ENCODE data around the gene MOB3A.

The MOB3A gene

DNA sequence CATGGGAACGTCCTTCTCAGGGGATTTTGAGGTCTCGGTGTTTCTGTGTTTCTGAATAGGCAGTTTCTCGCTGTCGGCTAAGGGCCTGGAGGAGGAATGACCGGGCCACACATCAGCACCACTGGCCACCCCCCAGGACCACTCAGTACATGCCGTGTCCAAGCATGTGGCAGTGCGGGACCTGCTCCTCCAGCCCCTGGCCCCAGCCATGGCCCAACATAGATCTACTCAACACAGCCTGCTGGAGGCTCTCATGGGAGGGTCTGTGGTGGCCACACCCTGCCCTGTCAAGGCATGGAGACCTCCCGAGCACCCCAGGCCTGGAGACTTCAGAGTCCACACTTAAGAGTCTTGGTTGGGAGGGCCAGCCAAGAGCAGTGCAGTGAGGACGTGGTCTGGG, 18.1 kb upstream of the MOB3A start:
- TF ChIP-seq, protein P1, sequence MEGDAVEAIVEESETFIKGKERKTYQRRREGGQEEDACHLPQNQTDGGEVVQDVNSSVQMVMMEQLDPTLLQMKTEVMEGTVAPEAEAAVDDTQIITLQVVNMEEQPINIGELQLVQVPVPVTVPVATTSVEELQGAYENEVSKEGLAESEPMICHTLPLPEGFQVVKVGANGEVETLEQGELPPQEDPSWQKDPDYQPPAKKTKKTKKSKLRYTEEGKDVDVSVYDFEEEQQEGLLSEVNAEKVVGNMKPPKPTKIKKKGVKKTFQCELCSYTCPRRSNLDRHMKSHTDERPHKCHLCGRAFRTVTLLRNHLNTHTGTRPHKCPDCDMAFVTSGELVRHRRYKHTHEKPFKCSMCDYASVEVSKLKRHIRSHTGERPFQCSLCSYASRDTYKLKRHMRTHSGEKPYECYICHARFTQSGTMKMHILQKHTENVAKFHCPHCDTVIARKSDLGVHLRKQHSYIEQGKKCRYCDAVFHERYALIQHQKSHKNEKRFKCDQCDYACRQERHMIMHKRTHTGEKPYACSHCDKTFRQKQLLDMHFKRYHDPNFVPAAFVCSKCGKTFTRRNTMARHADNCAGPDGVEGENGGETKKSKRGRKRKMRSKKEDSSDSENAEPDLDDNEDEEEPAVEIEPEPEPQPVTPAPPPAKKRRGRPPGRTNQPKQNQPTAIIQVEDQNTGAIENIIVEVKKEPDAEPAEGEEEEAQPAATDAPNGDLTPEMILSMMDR (IDR thresholded peaks at IDR 0.05; ENCODE audit: low read depth, low read length), result no peak
- in situ Hi-C loops (cut with HindIII; ENCODE audit: low sequenced_read_pairs), result no loop called here
- no peak for DNase-seq (ENCODE audit: low read depth, low spot score)
- H3K4me3 ChIP-seq (ENCODE audit: low read depth, low read length), result no peak overlapping the region

DNA sequence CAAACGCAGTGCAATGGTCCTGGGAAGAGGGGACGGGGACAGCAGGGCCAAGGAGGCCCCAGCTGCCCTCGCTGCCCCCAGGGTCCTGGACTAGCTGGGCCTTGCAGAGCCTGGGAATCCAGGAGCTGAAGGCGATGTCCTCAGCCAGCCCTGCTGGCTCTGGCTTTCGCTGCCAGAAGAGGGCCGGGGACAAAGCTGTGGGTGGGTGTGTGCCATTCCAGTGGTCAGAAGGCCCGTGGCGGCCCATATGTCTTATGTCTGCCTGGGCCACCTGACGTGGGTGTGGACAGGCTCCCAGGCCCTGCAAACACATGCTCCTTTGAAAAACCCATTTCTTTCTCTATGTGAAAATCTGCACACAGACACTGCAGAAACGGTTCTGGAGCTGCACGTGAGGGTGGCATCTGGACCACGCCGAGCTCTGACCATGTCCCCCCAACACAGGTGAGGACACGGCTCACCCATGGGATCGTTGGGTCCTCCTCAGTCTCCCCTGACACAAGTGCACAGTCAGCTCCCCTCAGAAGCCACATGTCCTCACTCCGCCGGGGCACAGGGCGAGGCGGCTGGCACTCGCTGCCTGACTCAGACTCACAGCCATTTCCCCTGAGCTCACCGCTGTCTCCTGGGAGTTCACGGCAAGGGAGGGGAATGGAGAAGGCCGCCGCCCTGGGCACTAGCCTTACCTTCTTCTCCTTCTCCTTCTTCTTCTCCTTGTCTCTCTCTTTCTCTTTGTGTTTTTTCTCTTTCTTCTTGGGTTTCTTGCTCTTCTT, 17.5 kb upstream of the MOB3A start:
- TF ChIP-seq, protein P1 (IDR thresholded peaks at IDR 0.05; ENCODE audit: low read depth, low read length), result no peak
- peak; percentile 32 for DNase-seq (ENCODE audit: low read depth, low spot score)
- in situ Hi-C loops (cut with HindIII; ENCODE audit: low sequenced_read_pairs), result no loop called here
- no peak overlapping the region for H3K4me3 ChIP-seq (ENCODE audit: low read depth, low read length)

DNA sequence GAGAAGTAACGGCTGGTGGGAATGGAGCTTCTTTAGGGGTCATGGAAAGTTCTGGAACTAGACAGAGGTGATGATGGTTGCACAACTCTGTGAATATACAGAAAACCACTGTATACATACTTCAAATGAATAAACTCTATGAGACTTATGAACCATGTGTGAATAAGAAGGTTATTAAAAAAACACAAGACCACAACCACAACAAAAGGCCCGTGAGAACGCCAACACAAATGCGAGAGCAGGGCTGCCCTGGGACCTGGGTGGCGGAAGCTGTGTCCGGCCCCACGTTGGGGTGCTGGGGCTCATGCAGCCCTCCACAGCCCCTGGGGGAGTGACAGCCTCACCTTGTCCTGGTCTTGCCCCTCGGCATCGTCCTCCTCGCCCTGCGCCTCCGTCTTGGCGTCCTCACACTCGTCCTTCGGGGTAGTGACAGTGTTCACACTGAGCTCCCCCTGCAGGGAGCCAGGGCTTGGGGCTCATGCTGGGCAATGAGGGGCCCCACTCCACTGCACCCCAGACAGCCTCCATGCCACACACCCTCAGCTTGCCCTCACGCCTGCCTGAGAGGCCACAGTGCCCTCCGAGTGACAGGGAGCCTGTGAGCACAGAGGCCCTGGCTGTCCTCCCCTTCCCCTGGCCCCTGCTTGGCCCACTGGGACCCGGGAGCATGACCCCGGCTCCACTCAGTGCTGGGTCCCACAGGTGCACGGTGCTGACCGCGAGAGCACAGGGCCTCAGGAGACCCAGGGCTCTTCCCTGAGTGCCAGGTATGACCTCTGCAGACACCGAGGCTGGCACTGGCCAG, 16.6 kb upstream of the MOB3A start:
- TF ChIP-seq, protein P1 (IDR thresholded peaks at IDR 0.05; ENCODE audit: low read depth, low read length), result no peak
- no peak overlapping the region for H3K4me3 ChIP-seq (ENCODE audit: low read depth, low read length)
- in situ Hi-C loops (cut with HindIII; ENCODE audit: low sequenced_read_pairs), result no loop called here
- no peak for DNase-seq (ENCODE audit: low read depth, low spot score)

DNA sequence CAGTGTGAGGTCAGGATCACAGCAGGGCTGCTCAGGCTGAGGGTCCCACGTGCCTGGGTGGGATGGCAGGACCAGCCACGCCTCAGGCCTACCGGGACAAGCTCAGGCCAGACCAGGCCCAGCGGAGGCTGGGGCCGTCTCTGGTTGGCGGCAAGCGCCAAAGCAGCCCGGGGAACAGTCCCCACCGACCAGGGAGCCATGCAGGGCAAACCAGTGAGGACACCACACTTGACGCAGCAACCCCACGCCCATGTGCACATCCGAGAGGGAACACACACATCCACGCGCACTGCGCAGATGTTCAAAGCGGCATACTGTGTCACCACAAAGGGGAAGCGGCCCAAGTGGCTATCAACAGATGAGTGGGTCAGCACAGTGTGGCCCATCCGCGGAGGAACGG, 15.8 kb upstream of the MOB3A start:
- DNase-seq (ENCODE audit: low read depth, low spot score), result no peak
- TF ChIP-seq, protein P1 (IDR thresholded peaks at IDR 0.05; ENCODE audit: low read depth, low read length), result no peak
- H3K4me3 ChIP-seq (ENCODE audit: low read depth, low read length), result no peak overlapping the region
- in situ Hi-C loops (cut with HindIII; ENCODE audit: low sequenced_read_pairs), result no loop called here

DNA sequence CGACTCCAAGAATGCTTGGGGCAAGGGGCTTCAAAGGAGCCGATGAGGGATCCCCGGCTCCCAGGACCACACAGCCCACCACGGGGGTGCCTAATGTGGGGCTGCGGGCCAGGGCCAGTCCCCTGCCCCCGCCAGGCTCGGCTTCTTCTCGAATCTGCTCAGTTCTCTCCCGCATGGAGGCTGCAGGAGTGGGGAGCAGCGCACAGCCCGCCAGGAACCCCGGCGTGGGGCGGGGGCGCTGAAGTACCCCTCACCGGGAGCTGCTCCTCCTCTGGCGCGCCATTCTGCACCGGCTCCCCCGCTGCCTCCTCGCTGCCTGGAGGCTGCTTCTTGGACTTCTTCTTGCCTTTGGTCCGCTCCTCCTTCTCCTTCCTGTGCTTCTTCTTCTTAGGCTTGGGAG, 15.3 kb upstream of the MOB3A start:
- TF ChIP-seq, protein P1 (IDR thresholded peaks at IDR 0.05; ENCODE audit: low read depth, low read length), result no peak
- in situ Hi-C loops (cut with HindIII; ENCODE audit: low sequenced_read_pairs), result no loop called here
- H3K4me3 ChIP-seq (ENCODE audit: low read depth, low read length), result no peak overlapping the region
- DNase-seq (ENCODE audit: low read depth, low spot score), result no peak

DNA sequence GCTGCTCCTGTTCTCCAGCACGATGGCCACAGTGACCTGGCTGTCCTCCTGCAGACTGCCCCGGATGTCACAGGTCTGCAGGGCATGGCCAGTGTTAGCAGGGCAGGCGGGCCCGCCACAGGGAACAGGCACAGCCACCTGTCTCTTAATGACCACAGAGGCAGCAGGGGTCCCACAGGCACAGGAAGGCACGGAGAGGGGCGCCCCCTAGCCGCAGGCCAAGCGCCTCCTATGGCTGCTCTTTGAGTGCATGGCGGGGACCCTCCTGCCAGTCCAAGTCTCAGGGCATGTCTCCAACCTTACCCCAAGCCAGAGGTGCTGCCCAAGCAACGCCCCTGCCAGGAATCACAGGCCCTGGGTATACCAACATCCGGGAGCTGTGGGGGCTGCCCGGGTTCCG, 14.7 kb upstream of the MOB3A start:
- in situ Hi-C loops (cut with HindIII; ENCODE audit: low sequenced_read_pairs), result no loop called here
- TF ChIP-seq, protein P1 (IDR thresholded peaks at IDR 0.05; ENCODE audit: low read depth, low read length), result peak; percentile 16
- H3K4me3 ChIP-seq (ENCODE audit: low read depth, low read length), result no peak overlapping the region
- DNase-seq (ENCODE audit: low read depth, low spot score), result no peak
